B cell (primary cell): ENCODE data around the gene SAC3D1.
"Not testable (repeated sequence)": the region's sequence is repeated elsewhere in the genome, so short reads cannot be mapped to it uniquely, and the experiment has no call there.

Source experiments
- CTCF ChIP-seq: fragments of 200-600 bp; IDR thresholded peaks from one replicate; pipeline ENCODE4 v1.8.0; 2022; ENCODE audit warnings: antibody characterized with exemption, mild to moderate bottlenecking
- EZH2 ChIP-seq: IDR thresholded peaks from 2 replicates; pipeline ENCODE4 v1.6.1; 2012; ENCODE audit warnings: borderline replicate concordance, low read depth, mild to moderate bottlenecking, moderate library complexity, low read length; ENCODE audit not compliant: insufficient read depth, poor library complexity, severe bottlenecking

GRCh38 chr11:65023502-65023901 lies 17.5 kb upstream of the SAC3D1 start:
- not testable (repeated sequence) for TF ChIP-seq CTCF, EZH2
